Measurements from ENCODE around the gene NME3. TPM values are rescaled to one million over a fixed set of nuclear protein-coding genes. Genes with fewer than 3 reads are reported as not detected.

NME3 gene
- polyA plus RNA-seq, 3 donors = 57.7 to 80.2 (median 74.7) TPM

- Histone ChIP-seq H3K27me3 (ENCODE audit: control insufficient read depth in 2 of 2, insufficient read depth in 2 of 2, low read length in 2 of 2) (no peaks in the 10 kb centered on the region), H3K4me2 (replicated peaks; ENCODE audit: extremely low read depth, low read length, poor library complexity, severe bottlenecking) (peak overlapping the region; percentile 11), H3K79me2 (ENCODE audit: insufficient read depth, low read length) (peaks cover 50% of the 10 kb centered on the region), H3K9me3 (replicated peaks in 1 of 2; ENCODE audit: control insufficient read depth in 1 of 2, insufficient read depth in 1 of 2, low read length in 2 of 2) (no peaks in the 10 kb centered on the region), H4K20me1 (ENCODE audit: insufficient read depth, low read length) (peaks cover 74% of the 10 kb centered on the region), H3K36me3 (replicated peaks in 1 of 2; ENCODE audit: control insufficient read depth in 1 of 2, insufficient read depth in 2 of 2, low read length in 2 of 2) (peaks cover 35 to 37% of the 10 kb centered on the region in 2 donors), H3K9ac (ENCODE audit: insufficient read depth, low read length, poor library complexity, severe bottlenecking) (no peak overlapping the region), H3K27ac (ENCODE audit: low read depth in 1 of 2, low read length in 2 of 2) (peak overlapping the region in 1 of 2 donors; percentile 14), H3K4me3 (replicated peaks in 1 of 3; ENCODE audit: low read depth in 2 of 3, low read length in 3 of 3) (no peak overlapping the region), H2AFZ (ENCODE audit: insufficient read depth, low read depth, low read length, poor library complexity, severe bottlenecking) (no peak overlapping the region), H3K4me1 (ENCODE audit: control insufficient read depth in 1 of 2, insufficient read depth in 2 of 2, low read length in 2 of 2) (peaks cover 25 to 35% of the 10 kb centered on the region in 2 donors)
- H3K36me3 Mint-ChIP-seq = peaks cover 6 to 44% of the 10 kb centered on the region in 2 donors
- intact Hi-C loops (cut with micrococcal nuclease) = loop anchor here (5.0 to 10.0 kb wide), 6 partner anchors 47 to 355 kb away; partner anchors contain the start of genes MAPK8IP3 (in 2 of the 2), CLCN7 (in 1 of the 2), FAHD1 (in 1 of the 2) and HAGH (in 1 of the 2)
- no peak overlapping the region for H3K27ac Mint-ChIP-seq
- no peak for DNase-seq
- H3K9me3 Mint-ChIP-seq = no peaks in the 10 kb centered on the region
- 95% methylated on average over 19 of the region's 27 CpGs for WGBS (ENCODE audit: insufficient coverage)
- peaks cover 27% of the 10 kb centered on the region for H3K4me1 Mint-ChIP-seq
- no peak for TF ChIP-seq CTCF (IDR thresholded peaks at IDR 0.05)
- no peaks in the 10 kb centered on the region for H3K27me3 Mint-ChIP-seq (ENCODE audit: low read depth in 3 of 3)
- H3K4me3 Mint-ChIP-seq = no peak overlapping the region
Measured at GRCh38 chr16:1779741-1780676, 8.7 kb upstream of the NME3 start.

- peaks cover 78% of the 10 kb centered on the region for H4K20me1 ChIP-seq (ENCODE audit: insufficient read depth, low read length)
Measured at GRCh38 chr16:1779234-1779701, 7.9 kb upstream of the NME3 start.

More at GRCh38 chr16:1779234-1779701, 7.9 kb upstream of the NME3 start:
- H3K4me3 Mint-ChIP-seq = no peak overlapping the region
- Histone ChIP-seq H3K4me1 (ENCODE audit: control insufficient read depth in 1 of 2, insufficient read depth in 2 of 2, low read length in 2 of 2) (peaks cover 31 to 42% of the 10 kb centered on the region in 2 donors), H3K27me3 (ENCODE audit: control insufficient read depth in 2 of 2, insufficient read depth in 2 of 2, low read length in 2 of 2) (no peaks in the 10 kb centered on the region), H3K36me3 (replicated peaks in 1 of 2; ENCODE audit: control insufficient read depth in 1 of 2, insufficient read depth in 2 of 2, low read length in 2 of 2) (peaks cover 39% of the 10 kb centered on the region in 2 donors), H3K79me2 (ENCODE audit: insufficient read depth, low read length) (peaks cover 50% of the 10 kb centered on the region), H3K4me3 (replicated peaks in 1 of 3; ENCODE audit: low read depth in 2 of 3, low read length in 3 of 3) (no peak overlapping the region), H3K4me2 (replicated peaks; ENCODE audit: extremely low read depth, low read length, poor library complexity, severe bottlenecking) (no peak overlapping the region), H3K9me3 (replicated peaks in 1 of 2; ENCODE audit: control insufficient read depth in 1 of 2, insufficient read depth in 1 of 2, low read length in 2 of 2) (no peaks in the 10 kb centered on the region), H2AFZ (ENCODE audit: insufficient read depth, low read depth, low read length, poor library complexity, severe bottlenecking) (no peak overlapping the region), H3K9ac (ENCODE audit: insufficient read depth, low read length, poor library complexity, severe bottlenecking) (no peak overlapping the region), H3K27ac (ENCODE audit: low read depth in 1 of 2, low read length in 2 of 2) (peak overlapping the region in 1 of 2 donors; percentile 14)
- H3K27me3 Mint-ChIP-seq (ENCODE audit: low read depth in 3 of 3) = no peaks in the 10 kb centered on the region
- no peak for TF ChIP-seq CTCF (IDR thresholded peaks at IDR 0.05)
- peaks cover 32% of the 10 kb centered on the region for H3K4me1 Mint-ChIP-seq
- WGBS (ENCODE audit: insufficient coverage) = 87% methylated on average over 5 of the region's 8 CpGs
- peaks cover 5 to 43% of the 10 kb centered on the region in 2 donors for H3K36me3 Mint-ChIP-seq
- no peak for DNase-seq
- intact Hi-C loops (cut with micrococcal nuclease) = loop anchor here (10.0 kb wide), 3 partner anchors 74 to 304 kb away; partner anchors contain the start of genes CLCN7 (in 1 of the 2) and MAPK8IP3 (in 1 of the 2)
- peak overlapping the region in 1 of 7 donors; percentile 32 for H3K27ac Mint-ChIP-seq
- no peaks in the 10 kb centered on the region for H3K9me3 Mint-ChIP-seq

Measured in CD14-positive monocyte (primary cell).